GM19397 (cell line): ENCODE data around the gene NME3.
A peak's percentile ranks its signal among the peaks of the same experiment; 100 is the strongest.
"Not testable (repeated sequence)": the region's sequence is repeated elsewhere in the genome, so short reads cannot be mapped to it uniquely, and the experiment has no call there.

ENCODE experiments used
- ATAC-seq: cut with Tn5 transposase; IDR thresholded peaks from one replicate; pipeline ENCODE4 v1.9.1; 2021; ENCODE audit warnings: mild to moderate bottlenecking, moderate library complexity; ENCODE audit not compliant: unreplicated experiment

Gene NME3

GRCh38 chr16:1771188-1771863, at the start of gene NME3:
Gene NME3, minus strand, starts transcription at chr16:1771543. Its CDS starts 9 bp downstream, at chr16:1771534.
- ATAC-seq = peak; percentile 26

GRCh38 chr16:1820946-1821290, 49.6 kb upstream of the NME3 start:
- no peak for ATAC-seq

- no peak for ATAC-seq
These were observed 49.0 kb upstream of the NME3 start for GRCh38 chr16:1820096-1820945.

- no peak for ATAC-seq
These were observed 48.3 kb upstream of the NME3 start for GRCh38 chr16:1819611-1820010.

- no peak for ATAC-seq
These were observed 47.7 kb upstream of the NME3 start for GRCh38 chr16:1818873-1819525.

GRCh38 chr16:1818204-1818872, 47.0 kb upstream of the NME3 start:
- ATAC-seq = no peak

GRCh38 chr16:1817716-1818115, 46.4 kb upstream of the NME3 start:
- no peak for ATAC-seq

GRCh38 chr16:1817276-1817589, 45.9 kb upstream of the NME3 start:
- ATAC-seq = no peak

- no peak for ATAC-seq
These were observed 45.3 kb upstream of the NME3 start for GRCh38 chr16:1816396-1817275.

- no peak for ATAC-seq
These were observed 44.1 kb upstream of the NME3 start for GRCh38 chr16:1815461-1815860.

GRCh38 chr16:1812732-1813163, 41.4 kb upstream of the NME3 start:
- ATAC-seq = no peak

- ATAC-seq = no peak
These were observed 39.2 kb upstream of the NME3 start for GRCh38 chr16:1810536-1810935.

GRCh38 chr16:1810106-1810505, 38.8 kb upstream of the NME3 start:
- ATAC-seq = no peak

- ATAC-seq = no peak
These were observed 38.0 kb upstream of the NME3 start for GRCh38 chr16:1809281-1809801.

- ATAC-seq = no peak
These were observed 37.3 kb upstream of the NME3 start for GRCh38 chr16:1808691-1809090.

GRCh38 chr16:1807626-1808025, 36.3 kb upstream of the NME3 start:
- no peak for ATAC-seq

- no peak for ATAC-seq
These were observed 29.4 kb upstream of the NME3 start for GRCh38 chr16:1800701-1801100.

GRCh38 chr16:1799263-1799662, 27.9 kb upstream of the NME3 start:
- ATAC-seq = not testable (repeated sequence)

- no peak for ATAC-seq
These were observed 23.7 kb upstream of the NME3 start for GRCh38 chr16:1794908-1795666.
